Endothelial cell of umbilical vein (primary cell): Measurements from ENCODE around the gene TMEM74B. TPM values are rescaled to one million over a fixed set of nuclear protein-coding genes. Genes with fewer than 3 reads are reported as not detected.

Experiments used
- BruUV-seq: library from RNA; stranded (reverse); fragments of 400-500 nt; replicated peaks from 2 replicates; lab custom pipeline; 2021; lab: Mats Ljungman, UMichigan
- CTCF ChIA-PET: fragments of 300-600, 350-600 bp; sonication (Branson Sonifier 250); formaldehyde crosslinking; loops from one replicate; lab custom pipeline; 2021; ENCODE audit warnings: antibody characterized with exemption, inconsistent platforms; lab: Charles Lee
- POLR2A ChIA-PET: fragments of 300-600, 350-600 bp; sonication (Branson Sonifier 250); formaldehyde crosslinking; loops from one replicate; lab custom pipeline; 2021; ENCODE audit warnings: antibody characterized with exemption, inconsistent platforms; lab: Charles Lee
- DNase-seq: peaks from one replicate; pipeline ENCODE4 v3.0.0-alpha.2; 2011; ENCODE audit warnings: low read depth, low spot score
- FAIRE-seq: peaks from 2 replicates; lab custom pipeline; 2011; peaks lifted over from hg19 to GRCh38; lab: Jason Lieb, UNC
- H2AFZ ChIP-seq: 2 replicates; pipeline ENCODE4 v1.6.0; 2012; ENCODE audit warnings: low read depth, low read length, control low read depth, inconsistent platforms
- H3K27ac ChIP-seq: 2 replicates; pipeline ENCODE4 v1.5.1; 2011; ENCODE audit warnings: low read depth, mild to moderate bottlenecking, control low read depth, low read length, moderate library complexity; ENCODE audit not compliant: insufficient read depth
- H3K27me3 ChIP-seq, 2 experiments: 2 replicates each; pipeline versions ENCODE4 v1.6.0 to v1.6.1; 2011; ENCODE audit warnings: low read length in 2 of 2, mixed read lengths in 1 of 2; ENCODE audit not compliant: control insufficient read depth in 2 of 2, insufficient read depth in 2 of 2
- H3K36me3 ChIP-seq, 2 experiments: 2 replicates in 1 of 2; 3 replicates in 1 of 2; pipeline ENCODE4 v1.5.1; 2011; ENCODE audit warnings: low read length in 2 of 2, mild to moderate bottlenecking in 1 of 2, moderate library complexity in 1 of 2; ENCODE audit not compliant: control insufficient read depth in 2 of 2, insufficient read depth in 2 of 2; ENCODE audit errors: extremely low read depth in 1 of 2
- H3K4me1 ChIP-seq: 3 replicates; pipeline ENCODE4 v1.5.1; 2011; ENCODE audit warnings: mild to moderate bottlenecking, low read length; ENCODE audit not compliant: control insufficient read depth, insufficient read depth; ENCODE audit errors: extremely low read depth
- H3K4me2 ChIP-seq: 2 replicates; pipeline ENCODE4 v1.6.1; 2011; ENCODE audit warnings: low read length, control low read depth, mixed read lengths; ENCODE audit not compliant: insufficient read depth
- H3K4me3 ChIP-seq, 3 experiments: fragments of 200-600 bp in 1 of 3; sonication (generic), shearing (Covaris generic) in 1 of 3; replicated peaks in 1 of 3; 2 replicates each; pipeline ENCODE4 v1.5.1; 2011 to 2016; ENCODE audit warnings: control low read depth in 3 of 3, low read length in 3 of 3, mild to moderate bottlenecking in 2 of 3, inconsistent platforms in 1 of 3, low read depth in 1 of 3, moderate library complexity in 1 of 3; ENCODE audit not compliant: insufficient read depth in 1 of 3
- H3K79me2 ChIP-seq: 2 replicates; pipeline ENCODE4 v1.6.0; 2012; ENCODE audit warnings: low read length, inconsistent platforms; ENCODE audit not compliant: control insufficient read depth, insufficient read depth
- H3K9ac ChIP-seq: replicated peaks from 2 replicates; pipeline ENCODE3; 2011; ENCODE audit warnings: low read length, control low read depth; ENCODE audit not compliant: insufficient read depth; ENCODE audit errors: extremely low read depth
- H3K9me1 ChIP-seq: replicated peaks from 3 replicates; pipeline ENCODE4 v1.6.0; 2011; ENCODE audit warnings: mild to moderate bottlenecking, low read length; ENCODE audit not compliant: control insufficient read depth, insufficient read depth; ENCODE audit errors: extremely low read depth
- H3K9me3 ChIP-seq: replicated peaks from 2 replicates; pipeline ENCODE4 v1.5.1; 2012; ENCODE audit warnings: low read length, inconsistent platforms; ENCODE audit not compliant: control insufficient read depth, insufficient read depth
- H4K20me1 ChIP-seq: replicated peaks from 2 replicates; pipeline ENCODE3; 2011; ENCODE audit warnings: mild to moderate bottlenecking, low read length; ENCODE audit not compliant: control insufficient read depth, insufficient read depth; ENCODE audit errors: extremely low read depth
- CTCF ChIP-seq, 2 donors: IDR thresholded peaks; 1 replicate in 1 of 2; 2 replicates in 1 of 2; pipeline ENCODE4 v1.5.1; 2011; ENCODE audit warnings: low read length in 2 of 2, mild to moderate bottlenecking in 2 of 2, moderate library complexity in 2 of 2, control low read depth in 1 of 2, inconsistent platforms in 1 of 2, low read depth in 1 of 2; ENCODE audit not compliant: insufficient read depth in 1 of 2; ENCODE audit errors: extremely low read depth in 1 of 2
- EZH2 ChIP-seq: IDR thresholded peaks from 2 replicates; pipeline ENCODE4 v1.6.1; 2012; ENCODE audit warnings: borderline replicate concordance, low read depth, mild to moderate bottlenecking, moderate library complexity, low read length, inconsistent platforms; ENCODE audit not compliant: severe bottlenecking
- FOS ChIP-seq: IDR thresholded peaks from 2 replicates; pipeline ENCODE4 v1.6.1; 2011; ENCODE audit warnings: mild to moderate bottlenecking, low read length, moderate library complexity, borderline replicate concordance; ENCODE audit not compliant: insufficient read depth
- GATA2 ChIP-seq: IDR thresholded peaks from 2 replicates; pipeline ENCODE4 v1.7.0; 2011; ENCODE audit warnings: low read depth, mild to moderate bottlenecking, moderate library complexity, mixed read lengths, low read length; ENCODE audit not compliant: insufficient read length, insufficient read depth
- JUN ChIP-seq: IDR thresholded peaks from 2 replicates; pipeline ENCODE4 v1.6.1; 2011; ENCODE audit warnings: borderline replicate concordance, low read depth; ENCODE audit not compliant: insufficient read length, insufficient read depth
- MAX ChIP-seq: IDR thresholded peaks from 2 replicates; pipeline ENCODE4 v1.6.1; 2011; ENCODE audit not compliant: insufficient read depth, insufficient read length
- MYC ChIP-seq: IDR thresholded peaks from one replicate; pipeline ENCODE4 v1.6.1; 2011; ENCODE audit warnings: mild to moderate bottlenecking, low read depth, low read length
- POLR2A ChIP-seq: IDR thresholded peaks from 2 replicates; pipeline ENCODE4 v1.6.1; 2012; ENCODE audit warnings: low read depth, mild to moderate bottlenecking, control low read depth, low read length
- POLR2AphosphoS5 ChIP-seq: IDR thresholded peaks from 2 replicates; pipeline ENCODE4 v1.6.1; 2012; ENCODE audit warnings: low read depth, mild to moderate bottlenecking, control low read depth, low read length, moderate library complexity; ENCODE audit not compliant: insufficient read depth
- dilution Hi-C: fragments of 300-500 bp; cut with MboI; formaldehyde crosslinking; loops from one replicate; pipeline ENCODE4 v1.15.0; 2019; ENCODE audit warnings: low sequenced_read_pairs; ENCODE audit not compliant: extremely low pct_ligation_motif_present
- intact Hi-C: fragments of 100-400 bp; cut with micrococcal nuclease; formaldehyde crosslinking; loops from one replicate; pipeline ENCODE4 v1.10.0; 2022
- polyA plus RNA-seq, 4 experiments: library from polyadenylated mRNA; depleted of rRNA in 3 of 4; stranded (reverse) in 3 of 4; unstranded in 1 of 4; fragments of >200 nt; gene quantifications; 2 replicates each; pipeline versions ENCODE4 v1.2.1 to v1.2.3, GENCODE V29; 2011 to 2012; ENCODE audit warnings: missing spikeins in 1 of 4
- total RNA-seq: library from RNA; stranded (reverse); gene quantifications from 2 replicates; pipeline ENCODE4 v1.2.3, GENCODE V29; 2021

Gene TMEM74B
- total and polyA plus RNA-seq, 2 donors (not counting 3 experiments of a cell fraction or from before 2014, with no cell fraction given), result 0.26 to 1.1 TPM

GRCh38 chr20:1204113-1204512, 19.3 kb upstream of the TMEM74B start:
- H2AFZ ChIP-seq, result no peak overlapping the region
- BruUV-seq, result no TSS peak
- POLR2A ChIA-PET, result no interaction called here
- no peak overlapping the region for H3K27ac ChIP-seq
- H3K9ac ChIP-seq, result no peak overlapping the region
- H3K27me3 ChIP-seq, result peaks cover 10 to 21% of the 10 kb centered on the region in 2 experiments
- CTCF ChIA-PET, result interaction anchor here (1.3 to 1.7 kb wide), 2 partner anchors 9 to 300 kb away, joined by 5 to 11 read pairs; no protein-coding TSS in a partner anchor
- no peaks in the 10 kb centered on the region for H3K79me2 ChIP-seq
- no peak for DNase-seq
- no peak overlapping the region for H3K4me3 ChIP-seq
- intact Hi-C loops, result no loop called here
- H3K36me3 ChIP-seq, result no peaks in the 10 kb centered on the region
- dilution Hi-C loops, result no loop called here
- no peaks in the 10 kb centered on the region for H3K9me1 ChIP-seq
- H3K4me2 ChIP-seq, result no peak overlapping the region
- no peak for FAIRE-seq
- no peaks in the 10 kb centered on the region for H3K9me3 ChIP-seq
- H3K4me1 ChIP-seq, result no peaks in the 10 kb centered on the region
- TF ChIP-seq JUN (no peak), GATA2 (no peak), CTCF (IDR thresholded peaks at IDR 0.05; ENCODE audit: extremely low read depth in 1 of 2, insufficient read depth in 1 of 2, low read depth in 1 of 2, low read length in 2 of 2) (no peak), POLR2A (no peak), EZH2 (no peak), POLR2AphosphoS5 (no peak)
- H4K20me1 ChIP-seq, result no peaks in the 10 kb centered on the region

- Histone ChIP-seq H3K9ac (no peak overlapping the region), H3K27ac (no peak overlapping the region), H3K36me3 (no peaks in the 10 kb centered on the region), H2AFZ (no peak overlapping the region), H3K4me3 (no peak overlapping the region), H3K79me2 (no peaks in the 10 kb centered on the region), H3K27me3 (peaks cover 10 to 17% of the 10 kb centered on the region in 2 experiments), H3K4me1 (no peaks in the 10 kb centered on the region), H4K20me1 (no peaks in the 10 kb centered on the region), H3K9me1 (no peaks in the 10 kb centered on the region), H3K4me2 (no peak overlapping the region), H3K9me3 (no peaks in the 10 kb centered on the region)
- POLR2A ChIA-PET, result no interaction called here
- intact Hi-C loops (no loop called here), dilution Hi-C loops (no loop called here)
- DNase-seq (no peak), FAIRE-seq (no peak)
- TF ChIP-seq CTCF (IDR thresholded peaks at IDR 0.05; ENCODE audit: extremely low read depth in 1 of 2, insufficient read depth in 1 of 2, low read depth in 1 of 2, low read length in 2 of 2), result no peak
- no peak for TF ChIP-seq JUN
- no peak for TF ChIP-seq POLR2AphosphoS5
- TF ChIP-seq FOS, result no peak
- no peak for TF ChIP-seq MYC
- no peak for TF ChIP-seq EZH2
- no peak for TF ChIP-seq GATA2
- TF ChIP-seq MAX, result no peak
- TF ChIP-seq POLR2A, result no peak
- no TSS peak for BruUV-seq
- CTCF ChIA-PET, result interaction anchor here (0.6 to 1.7 kb wide), 3 partner anchors 9 to 300 kb away, joined by 4 to 11 read pairs (median 5); no protein-coding TSS in a partner anchor
Observed at GRCh38 chr20:1203630-1204029, 18.8 kb upstream of the TMEM74B start.
